Activated CD8-positive, alpha-beta memory T cell treated with anti-CD3 and anti-CD28 coated beads, Interleukin-2, amount 10 ng/mL, durations not matched to agents 7 days and 5 days (primary cell): ENCODE results near the gene IKZF3. TPM values are rescaled to one million over a fixed set of nuclear protein-coding genes. Genes with fewer than 3 reads are reported as not detected.
"Not testable (repeated sequence)": the region's sequence is repeated elsewhere in the genome, so short reads cannot be mapped to it uniquely, and the experiment has no call there.

Experiments
- ATAC-seq: fragments of 150-1000 bp; cut with Tn5 transposase; one replicate; pipeline ENCODE4 v1.10.0; 2021; ENCODE audit warnings: moderate library complexity
- CTCF ChIA-PET: fragments of 350-600 bp; sonication (Branson Sonifier 250); formaldehyde crosslinking; loops from one replicate; lab custom pipeline; 2021; ENCODE audit warnings: antibody characterized with exemption; lab: Charles Lee
- DNase-seq: peaks from one replicate; pipeline ENCODE4 v3.0.0-alpha.2; 2020
- H3K27ac Mint-ChIP-seq: one replicate; pipeline ENCODE4 v1.8.0; 2021; ENCODE audit warnings: mild to moderate bottlenecking, mixed read lengths
- H3K27me3 Mint-ChIP-seq: one replicate; pipeline ENCODE4 v1.8.0; 2021; ENCODE audit warnings: mixed read lengths
- H3K36me3 Mint-ChIP-seq: one replicate; pipeline ENCODE4 v1.8.0; 2021; ENCODE audit warnings: mild to moderate bottlenecking, mixed read lengths
- H3K4me1 Mint-ChIP-seq: one replicate; pipeline ENCODE4 v1.8.0; 2021; ENCODE audit warnings: mixed read lengths
- H3K4me3 Mint-ChIP-seq: one replicate; pipeline ENCODE4 v1.8.0; 2021; ENCODE audit warnings: mild to moderate bottlenecking, moderate library complexity, mixed read lengths
- H3K9me3 Mint-ChIP-seq: one replicate; pipeline ENCODE4 v1.8.0; 2022; ENCODE audit warnings: low read depth, mixed read lengths
- total RNA-seq, 2 experiments: library from RNA; stranded (reverse); gene quantifications; one replicate each; pipeline ENCODE4 v1.2.3, GENCODE V29; 2021

Gene IKZF3
- total RNA-seq, 2 experiments from 2014 or later = 70.8 to 119 TPM

GRCh38 chr17:39850186-39850585, 13.9 kb downstream of the IKZF3 start:
- H3K27me3 Mint-ChIP-seq, ATAC-seq, CTCF ChIA-PET, H3K9me3 Mint-ChIP-seq, H3K4me3 Mint-ChIP-seq, DNase-seq, H3K27ac Mint-ChIP-seq: not testable (repeated sequence)
- peaks cover 25% of the 10 kb centered on the region for H3K36me3 Mint-ChIP-seq
- peaks cover 67% of the 10 kb centered on the region for H3K4me1 Mint-ChIP-seq

GRCh38 chr17:39848600-39848999, 15.5 kb downstream of the IKZF3 start:
- Mint-ChIP-seq H3K27me3 (no peaks in the 10 kb centered on the region), H3K36me3 (peaks cover 15% of the 10 kb centered on the region), H3K27ac (peak overlapping the region; percentile 72), H3K4me1 (peaks cover 69% of the 10 kb centered on the region), H3K9me3 (no peaks in the 10 kb centered on the region), H3K4me3 (no peak overlapping the region)
- DNase-seq (no peak), ATAC-seq (peak; percentile 48)
- CTCF ChIA-PET = interaction anchor here (0.7 to 1.2 kb wide), 3 partner anchors 14 to 228 kb away, joined by 3 to 4 read pairs (median 3); partner anchors contain the start of gene IKZF3

GRCh38 chr17:39846205-39846604, 17.9 kb downstream of the IKZF3 start:
- CTCF ChIA-PET = interaction anchor here (0.6 to 2.2 kb wide), 6 partner anchors 11 to 224 kb away, joined by 4 to 8 read pairs (median 4); partner anchors contain the start of gene IKZF3
- Mint-ChIP-seq H3K4me1 (peaks cover 64% of the 10 kb centered on the region), H3K4me3 (no peak overlapping the region), H3K27me3 (no peaks in the 10 kb centered on the region), H3K27ac (peak overlapping the region; percentile 49), H3K9me3 (no peaks in the 10 kb centered on the region), H3K36me3 (peaks cover 23% of the 10 kb centered on the region)
- DNase-seq (no peak), ATAC-seq (no peak)

GRCh38 chr17:39845052-39845846, 18.9 kb downstream of the IKZF3 start:
- CTCF ChIA-PET = interaction anchor here (0.9 to 2.5 kb wide), 7 partner anchors 10 to 223 kb away, joined by 3 to 8 read pairs (median 4); no protein-coding TSS in a partner anchor
- no peak for ATAC-seq
- H3K9me3 Mint-ChIP-seq = no peaks in the 10 kb centered on the region
- no peak overlapping the region for H3K4me3 Mint-ChIP-seq
- H3K27ac Mint-ChIP-seq = peak overlapping the region; percentile 65
- H3K36me3 Mint-ChIP-seq = peaks cover 27% of the 10 kb centered on the region
- DNase-seq = no peak
- peaks cover 64% of the 10 kb centered on the region for H3K4me1 Mint-ChIP-seq
- H3K27me3 Mint-ChIP-seq = no peaks in the 10 kb centered on the region

- H3K4me1 Mint-ChIP-seq = peaks cover 38% of the 10 kb centered on the region
- CTCF ChIA-PET = interaction anchor here (0.6 kb wide), 1 partner anchor 350 kb away, joined by 3 read pairs; no protein-coding TSS in a partner anchor
Observed at GRCh38 chr17:39841134-39841683, 22.9 kb downstream of the IKZF3 start.

GRCh38 chr17:39838784-39839183, 25.3 kb downstream of the IKZF3 start:
- peaks cover 18% of the 10 kb centered on the region for H3K9me3 Mint-ChIP-seq
- H3K4me1 Mint-ChIP-seq = peaks cover 28% of the 10 kb centered on the region
- H3K36me3 Mint-ChIP-seq = peaks cover 72% of the 10 kb centered on the region
- no peak overlapping the region for H3K27ac Mint-ChIP-seq
- no peaks in the 10 kb centered on the region for H3K27me3 Mint-ChIP-seq
- CTCF ChIA-PET = no interaction called here
- no peak for DNase-seq
- no peak for ATAC-seq
- no peak overlapping the region for H3K4me3 Mint-ChIP-seq

More at GRCh38 chr17:39841134-39841683, 22.9 kb downstream of the IKZF3 start:
- no peak overlapping the region for H3K27ac Mint-ChIP-seq
- DNase-seq = no peak
- peaks cover 51% of the 10 kb centered on the region for H3K36me3 Mint-ChIP-seq
- H3K4me3 Mint-ChIP-seq = no peak overlapping the region
- H3K27me3 Mint-ChIP-seq = no peaks in the 10 kb centered on the region
- H3K9me3 Mint-ChIP-seq = peaks cover 16% of the 10 kb centered on the region
- no peak for ATAC-seq

GRCh38 chr17:39838057-39838456, 26.1 kb downstream of the IKZF3 start:
- CTCF ChIA-PET = no interaction called here

GRCh38 chr17:39836117-39836516, 28.0 kb downstream of the IKZF3 start:
- H3K36me3 Mint-ChIP-seq = peaks cover 74% of the 10 kb centered on the region
- no peak overlapping the region for H3K27ac Mint-ChIP-seq
- no peak overlapping the region for H3K4me3 Mint-ChIP-seq
- DNase-seq (no peak), ATAC-seq (no peak)
- peaks cover 21% of the 10 kb centered on the region for H3K4me1 Mint-ChIP-seq
- no peaks in the 10 kb centered on the region for H3K27me3 Mint-ChIP-seq
- CTCF ChIA-PET = interaction anchor here (2.0 to 3.2 kb wide), 2 partner anchors 10 to 15 kb away, joined by 8 to 12 read pairs; no protein-coding TSS in a partner anchor
- H3K9me3 Mint-ChIP-seq = peaks cover 18% of the 10 kb centered on the region

More at GRCh38 chr17:39838057-39838456, 26.1 kb downstream of the IKZF3 start:
- ATAC-seq (no peak), DNase-seq (no peak)
- H3K9me3 Mint-ChIP-seq = peaks cover 18% of the 10 kb centered on the region
- no peaks in the 10 kb centered on the region for H3K27me3 Mint-ChIP-seq
- no peak overlapping the region for H3K27ac Mint-ChIP-seq
- peaks cover 75% of the 10 kb centered on the region for H3K36me3 Mint-ChIP-seq
- no peak overlapping the region for H3K4me3 Mint-ChIP-seq
- peaks cover 24% of the 10 kb centered on the region for H3K4me1 Mint-ChIP-seq

- H3K27ac Mint-ChIP-seq = no peak overlapping the region
- no peak overlapping the region for H3K4me3 Mint-ChIP-seq
- H3K4me1 Mint-ChIP-seq = peaks cover 23% of the 10 kb centered on the region
- ATAC-seq (no peak), DNase-seq (no peak)
- peaks cover 76% of the 10 kb centered on the region for H3K36me3 Mint-ChIP-seq
- CTCF ChIA-PET = interaction anchor here (1.0 to 3.2 kb wide), 4 partner anchors 11 to 53 kb away, joined by 3 to 12 read pairs (median 6); no protein-coding TSS in a partner anchor
- H3K27me3 Mint-ChIP-seq = no peaks in the 10 kb centered on the region
- peaks cover 18% of the 10 kb centered on the region for H3K9me3 Mint-ChIP-seq
Observed at GRCh38 chr17:39835038-39835786, 28.9 kb downstream of the IKZF3 start.

- Mint-ChIP-seq H3K27me3 (no peaks in the 10 kb centered on the region), H3K4me3 (no peak overlapping the region), H3K9me3 (peaks cover 10% of the 10 kb centered on the region), H3K36me3 (peaks cover 74% of the 10 kb centered on the region), H3K27ac (no peak overlapping the region), H3K4me1 (peaks cover 23% of the 10 kb centered on the region)
- no peak for DNase-seq
- no peak for ATAC-seq
- CTCF ChIA-PET = interaction anchor here (1.0 to 3.2 kb wide), 2 partner anchors 13 to 52 kb away, joined by 3 to 12 read pairs; no protein-coding TSS in a partner anchor
Observed at GRCh38 chr17:39834017-39834416, 30.1 kb downstream of the IKZF3 start.

GRCh38 chr17:39831588-39831987, 32.5 kb downstream of the IKZF3 start:
- Mint-ChIP-seq H3K27ac (no peak overlapping the region), H3K4me1 (peaks cover 28% of the 10 kb centered on the region), H3K27me3 (no peaks in the 10 kb centered on the region), H3K9me3 (peaks cover 2% of the 10 kb centered on the region), H3K4me3 (no peak overlapping the region), H3K36me3 (peaks cover 78% of the 10 kb centered on the region)
- CTCF ChIA-PET = interaction anchor here (1.2 kb wide), 1 partner anchor 12 kb away, joined by 4 read pairs; no protein-coding TSS in a partner anchor
- no peak for ATAC-seq
- DNase-seq = no peak

GRCh38 chr17:39828443-39828842, 35.7 kb downstream of the IKZF3 start:
- CTCF ChIA-PET = interaction anchor here (1.1 kb wide), 1 partner anchor 9 kb away, joined by 3 read pairs; no protein-coding TSS in a partner anchor
- Mint-ChIP-seq H3K9me3 (peaks cover 11% of the 10 kb centered on the region), H3K36me3 (peaks cover 85% of the 10 kb centered on the region), H3K27me3 (no peaks in the 10 kb centered on the region), H3K4me1 (peaks cover 27% of the 10 kb centered on the region), H3K27ac (no peak overlapping the region), H3K4me3 (no peak overlapping the region)
- ATAC-seq (no peak), DNase-seq (no peak)

GRCh38 chr17:39826334-39826733, 37.8 kb downstream of the IKZF3 start:
- DNase-seq (no peak), ATAC-seq (no peak)
- Mint-ChIP-seq H3K4me3 (no peak overlapping the region), H3K27ac (no peak overlapping the region), H3K9me3 (peaks cover 18% of the 10 kb centered on the region), H3K27me3 (no peaks in the 10 kb centered on the region), H3K4me1 (peaks cover 27% of the 10 kb centered on the region), H3K36me3 (peaks cover 90% of the 10 kb centered on the region)
- CTCF ChIA-PET = no interaction called here
